Glomerular endothelial cell (primary cell): ENCODE data around the gene DNAH6. TPM values are rescaled to one million over a fixed set of nuclear protein-coding genes. Genes with fewer than 3 reads are reported as not detected.
"Not testable (repeated sequence)": the region's sequence is repeated elsewhere in the genome, so short reads cannot be mapped to it uniquely, and the experiment has no call there.

ENCODE experiments used
- DNase-seq: peaks from one replicate; pipeline ENCODE4 v3.0.0-alpha.2; 2011; ENCODE audit warnings: low read depth, low spot score; ENCODE audit errors: extremely low read depth
- total RNA-seq: library from RNA; depleted of rRNA; stranded (reverse); fragments of >200 nt; gene quantifications from 2 replicates; pipeline ENCODE4 v1.2.3, GENCODE V29; 2015

DNAH6 gene
- total RNA-seq, 1 donor from 2014 or later, result not detected

- no peak for DNase-seq
These were observed 214.9 kb downstream of the DNAH6 start for GRCh38 chr2:84731185-84731584.

GRCh38 chr2:84732897-84733778 is 216.8 kb downstream of the DNAH6 start:
- no peak for DNase-seq

- DNase-seq, result no peak
These were observed 219.1 kb downstream of the DNAH6 start for GRCh38 chr2:84735389-84735788.

- no peak for DNase-seq
These were observed 225.0 kb downstream of the DNAH6 start for GRCh38 chr2:84741182-84741822.

- DNase-seq, result no peak
These were observed 232.0 kb downstream of the DNAH6 start for GRCh38 chr2:84748341-84748740.

- DNase-seq, result no peak
These were observed 233.1 kb downstream of the DNAH6 start for GRCh38 chr2:84749442-84749841.

- no peak for DNase-seq
These were observed 238.8 kb downstream of the DNAH6 start for GRCh38 chr2:84755096-84755495.

- no peak for DNase-seq
These were observed 241.3 kb downstream of the DNAH6 start for GRCh38 chr2:84757648-84758047.

GRCh38 chr2:84766791-84767190 is 250.5 kb downstream of the DNAH6 start:
- no peak for DNase-seq

GRCh38 chr2:84768840-84769239 is 252.5 kb downstream of the DNAH6 start:
- DNase-seq, result no peak

GRCh38 chr2:84770280-84770679 is 254.0 kb downstream of the DNAH6 start:
- no peak for DNase-seq

GRCh38 chr2:84771251-84771650 is 255.0 kb downstream of the DNAH6 start:
- no peak for DNase-seq

- DNase-seq, result not testable (repeated sequence)
These were observed 257.3 kb downstream of the DNAH6 start for GRCh38 chr2:84773562-84773961.

GRCh38 chr2:84776011-84776410 is 259.7 kb downstream of the DNAH6 start:
- DNase-seq, result no peak

- no peak for DNase-seq
These were observed 262.8 kb downstream of the DNAH6 start for GRCh38 chr2:84778911-84779690.

GRCh38 chr2:84779781-84780180 is 263.5 kb downstream of the DNAH6 start:
- no peak for DNase-seq

GRCh38 chr2:84781942-84782716 is 265.8 kb downstream of the DNAH6 start:
- DNase-seq, result no peak

- DNase-seq, result no peak
These were observed 266.6 kb downstream of the DNAH6 start for GRCh38 chr2:84782717-84783442.

GRCh38 chr2:84785950-84786349 is 269.7 kb downstream of the DNAH6 start:
- DNase-seq, result no peak

GRCh38 chr2:84786601-84787000 is 270.3 kb downstream of the DNAH6 start:
- no peak for DNase-seq
